CD4-positive, alpha-beta T cell treated with Interleukin-12 subunit alpha and Interleukin-12 subunit beta, for 1 hour (primary cell): ENCODE data around the gene KIRREL1.

Source experiments
- DNase-seq: peaks from one replicate; pipeline ENCODE4 v3.0.0-alpha.2; 2020

The KIRREL1 gene

GRCh38 chr1:158007667-158008386, 14.4 kb downstream of the KIRREL1 start:
- DNase-seq = no peak

GRCh38 chr1:158008630-158009029, 15.2 kb downstream of the KIRREL1 start:
- no peak for DNase-seq

- DNase-seq = no peak
Measured at GRCh38 chr1:158011714-158012113, 18.3 kb downstream of the KIRREL1 start.

GRCh38 chr1:158013840-158014730, 20.6 kb downstream of the KIRREL1 start:
- no peak for DNase-seq

GRCh38 chr1:158014731-158015320, 21.4 kb downstream of the KIRREL1 start:
- no peak for DNase-seq

- DNase-seq = no peak
Measured at GRCh38 chr1:158016651-158017335, 23.3 kb downstream of the KIRREL1 start.

GRCh38 chr1:158017800-158018595, 24.6 kb downstream of the KIRREL1 start:
- no peak for DNase-seq

- DNase-seq = no peak
Measured at GRCh38 chr1:158019171-158019868, 25.9 kb downstream of the KIRREL1 start.

GRCh38 chr1:158020259-158020885, 26.9 kb downstream of the KIRREL1 start:
- no peak for DNase-seq

- DNase-seq = no peak
Measured at GRCh38 chr1:158020886-158021620, 27.6 kb downstream of the KIRREL1 start.

- DNase-seq = no peak
Measured at GRCh38 chr1:158021721-158022120, 28.3 kb downstream of the KIRREL1 start.

GRCh38 chr1:158022554-158023312, 29.3 kb downstream of the KIRREL1 start:
- DNase-seq = no peak

GRCh38 chr1:158024737-158025136, 31.3 kb downstream of the KIRREL1 start:
- no peak for DNase-seq

- DNase-seq = no peak
Measured at GRCh38 chr1:158025576-158026230, 32.3 kb downstream of the KIRREL1 start.

GRCh38 chr1:158026651-158027050, 33.2 kb downstream of the KIRREL1 start:
- DNase-seq = no peak

- no peak for DNase-seq
Measured at GRCh38 chr1:158027508-158027907, 34.1 kb downstream of the KIRREL1 start.

GRCh38 chr1:158028969-158029368, 35.5 kb downstream of the KIRREL1 start:
- DNase-seq = no peak

- no peak for DNase-seq
Measured at GRCh38 chr1:158035014-158035413, 41.6 kb downstream of the KIRREL1 start.

- DNase-seq = peak; percentile 6
Measured at GRCh38 chr1:158035976-158036583, 42.6 kb downstream of the KIRREL1 start.
